Dermis microvascular lymphatic vessel endothelial cell (primary cell): Measurements from ENCODE around the gene GTPBP2. TPM values are rescaled to one million over a fixed set of nuclear protein-coding genes. Genes with fewer than 3 reads are reported as not detected.
A peak's percentile ranks its signal among the peaks of the same experiment; 100 is the strongest.
"Not testable (repeated sequence)": the region's sequence is repeated elsewhere in the genome, so short reads cannot be mapped to it uniquely, and the experiment has no call there.

Experiments
- DNase-seq, 2 donors: peaks; one replicate each; pipeline versions ENCODE4 v3.0.0 to v3.0.0-alpha.2; 2010; ENCODE audit warnings: low read depth in 2 of 2
- total RNA-seq: library from RNA; depleted of rRNA; stranded (reverse); fragments of >200 nt; gene quantifications from 2 replicates; pipeline ENCODE4 v1.2.1, GENCODE V29; 2014

GTPBP2 gene
- total RNA-seq, 1 donor from 2014 or later = 30.4 TPM

GRCh38 chr6:43658161-43658560, 29.1 kb upstream of the GTPBP2 start:
- DNase-seq = no peak

DNA sequence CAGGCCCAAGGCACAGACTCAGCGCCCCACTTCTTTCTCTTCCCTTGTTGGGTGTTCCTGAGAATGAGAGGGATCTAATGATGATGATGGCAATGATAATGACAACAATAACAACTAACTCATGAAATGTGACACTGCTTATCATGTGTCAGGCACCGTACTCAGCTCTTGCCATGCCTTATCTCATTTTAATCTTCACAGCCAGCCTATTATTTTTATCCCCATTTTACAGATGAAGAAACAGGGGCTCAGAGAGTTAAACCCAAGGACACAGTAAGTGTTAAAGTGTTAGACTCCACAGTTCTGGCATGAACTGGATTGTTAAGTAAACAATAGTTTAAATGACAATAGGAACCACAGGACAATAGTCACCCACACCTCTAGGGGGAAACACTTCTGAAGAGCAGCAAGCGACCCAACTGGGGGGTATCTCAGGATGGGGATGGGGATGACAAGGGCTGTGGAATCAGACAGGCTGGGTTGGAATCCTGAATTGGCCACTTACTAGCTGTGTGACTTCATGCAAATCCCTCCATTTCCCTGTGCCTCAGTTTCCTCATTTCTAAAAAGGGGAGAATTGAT, 28.2 kb upstream of the GTPBP2 start:
- no peak for DNase-seq

DNA sequence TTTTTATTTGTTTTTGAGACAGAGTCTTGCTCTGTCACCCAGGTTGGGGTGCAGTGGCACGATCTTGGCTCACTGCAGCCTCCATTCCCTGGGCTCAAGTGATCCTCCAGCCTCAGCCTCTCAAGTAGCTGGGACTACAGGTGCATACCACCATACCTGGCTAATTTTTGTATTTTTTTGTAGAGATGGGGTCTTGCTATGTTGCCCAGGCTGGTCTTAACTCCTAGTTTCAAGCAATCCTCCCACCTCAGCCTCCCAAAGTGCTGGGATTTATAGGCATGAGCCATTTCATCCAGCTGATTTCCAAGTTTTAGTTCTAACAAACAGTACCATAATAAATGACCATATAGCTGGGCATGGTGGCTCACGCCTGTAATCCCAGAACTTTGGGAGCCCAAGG, 23.8 kb upstream of the GTPBP2 start:
- DNase-seq = not testable (repeated sequence)

DNA sequence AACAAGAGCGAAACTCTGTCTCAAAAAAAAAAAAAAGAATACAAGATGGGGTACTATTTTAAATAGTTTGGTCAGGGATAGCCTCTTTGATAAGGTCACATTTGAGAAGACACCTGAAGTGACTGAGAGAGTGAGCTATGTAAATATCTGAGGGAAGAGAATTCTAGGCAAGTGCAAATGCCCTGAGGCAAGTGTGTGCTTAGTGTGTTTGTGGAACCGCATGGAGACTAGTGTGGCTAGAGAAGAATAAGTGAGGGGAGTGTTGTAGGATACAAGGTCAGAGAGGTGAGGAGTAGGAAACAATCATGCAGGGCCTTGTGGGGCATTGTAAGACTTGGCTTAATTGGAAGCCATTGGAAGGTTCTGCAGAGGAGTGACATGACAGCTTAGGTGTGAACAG, 19.2 kb upstream of the GTPBP2 start:
- no peak for DNase-seq

GRCh38 chr6:43647613-43648012, 18.5 kb upstream of the GTPBP2 start:
- DNase-seq = no peak

DNA sequence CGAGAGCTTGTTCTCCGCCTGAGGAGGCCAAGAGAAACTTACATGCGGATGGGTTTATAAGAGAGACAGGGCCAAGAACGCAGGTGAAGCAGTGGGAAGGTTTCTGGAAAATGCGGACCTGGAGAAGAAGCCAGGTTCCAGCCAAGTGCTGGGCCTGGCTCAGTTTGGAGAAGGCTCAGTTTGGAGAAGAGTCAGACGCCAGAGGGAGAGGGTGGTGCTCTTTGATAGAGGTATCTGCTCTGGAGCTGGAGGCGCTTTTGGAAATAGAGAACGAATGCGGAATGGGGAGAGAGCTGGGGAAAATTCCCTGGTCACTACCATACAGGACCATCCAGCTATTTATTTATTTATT, 16.5 kb upstream of the GTPBP2 start:
- no peak for DNase-seq

GRCh38 chr6:43644940-43645612, 16.0 kb upstream of the GTPBP2 start, which contains the start of gene RSPH9:
Gene RSPH9, plus strand, starts transcription at chr6:43645036. Its CDS starts 63 bp downstream, at chr6:43645099.
- peak in 1 of 2 donors; percentile 71 for DNase-seq

DNA sequence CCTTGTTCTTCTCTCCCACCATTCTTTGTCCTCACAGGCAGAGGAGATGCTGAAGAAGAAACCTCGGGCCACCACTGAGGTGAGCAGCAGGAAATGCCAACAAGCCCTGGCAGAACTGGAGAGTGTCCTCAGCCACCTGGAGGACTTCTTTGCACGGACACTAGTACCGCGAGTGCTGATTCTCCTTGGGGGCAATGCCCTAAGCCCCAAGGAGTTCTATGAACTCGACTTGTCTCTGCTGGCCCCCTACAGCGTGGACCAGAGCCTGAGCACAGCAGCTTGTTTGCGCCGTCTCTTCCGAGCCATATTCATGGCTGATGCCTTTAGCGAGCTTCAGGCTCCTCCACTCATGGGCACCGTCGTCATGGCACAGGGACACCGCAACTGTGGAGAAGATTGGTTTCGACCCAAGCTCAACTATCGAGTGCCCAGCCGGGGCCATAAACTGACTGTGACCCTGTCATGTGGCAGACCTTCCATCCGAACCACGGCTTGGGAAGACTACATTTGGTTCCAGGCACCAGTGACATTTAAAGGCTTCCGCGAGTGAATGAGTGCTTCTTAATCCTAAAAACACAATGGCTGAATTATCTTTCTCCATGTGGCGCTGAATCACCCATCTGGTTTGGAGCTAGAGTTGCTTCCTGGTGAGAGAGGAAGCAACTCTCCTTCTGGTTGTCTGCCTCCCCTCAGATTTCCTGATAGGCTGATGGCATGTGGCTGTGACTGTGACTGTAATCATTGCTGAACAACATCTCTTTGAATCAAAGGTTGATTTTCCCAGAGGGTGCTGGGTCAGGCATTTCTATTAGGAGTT, 11.1 kb upstream of the GTPBP2 start:
- DNase-seq = peak in 1 of 2 donors; percentile 19

GRCh38 chr6:43636308-43636659, 7.2 kb upstream of the GTPBP2 start:
- DNase-seq = no peak

DNA sequence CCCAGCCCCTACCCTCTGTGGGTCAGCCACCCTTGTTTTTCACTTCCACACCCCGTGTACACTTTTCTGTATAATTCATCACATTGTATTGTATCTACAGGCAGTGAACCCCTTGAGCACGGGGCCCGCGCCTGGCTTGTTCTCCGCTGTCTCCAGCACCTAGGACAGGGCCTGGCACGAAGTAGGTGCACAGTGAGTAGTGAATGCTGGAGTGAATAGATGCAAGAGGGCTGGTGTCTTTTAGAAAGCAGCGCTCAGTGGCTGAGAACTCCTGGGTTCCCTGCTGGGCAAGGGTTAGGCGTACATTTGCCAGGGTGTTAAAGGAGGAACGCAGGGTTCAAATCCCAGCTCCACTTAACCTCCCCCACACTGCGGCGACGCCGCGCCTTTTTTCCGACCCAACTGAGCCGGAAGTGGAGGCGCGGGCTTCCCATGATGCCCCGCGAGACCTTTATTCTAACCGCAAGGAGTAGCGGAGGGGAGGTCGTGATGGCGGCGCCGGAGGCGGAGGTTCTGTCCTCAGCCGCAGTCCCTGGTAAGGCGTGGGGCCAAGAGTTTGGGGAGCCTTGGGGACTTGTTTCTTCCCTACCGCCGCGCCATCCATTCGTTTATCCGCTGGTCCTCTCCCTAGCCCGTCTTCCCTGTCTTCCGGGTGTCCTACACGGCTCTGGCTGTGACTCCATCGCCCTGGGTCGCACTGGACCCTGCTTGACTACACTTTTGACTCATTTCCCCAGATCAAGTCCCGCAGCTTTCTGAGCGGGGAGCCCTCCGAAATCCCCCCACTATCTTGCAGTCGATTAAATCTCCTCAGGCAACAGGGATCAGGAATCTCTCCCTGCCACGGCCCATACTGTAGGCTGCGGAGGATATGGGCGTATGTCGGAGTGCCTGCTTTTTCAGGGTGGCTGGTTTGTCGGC, 6.6 kb upstream of the GTPBP2 start, which contains the start of gene MAD2L1BP:
MAD2L1BP (plus strand) TSS at position 454 of the 921 bp plus-strand sequence; CDS start at position 490, 36 bp downstream.
- peak; percentile 36 to 61 for DNase-seq

DNA sequence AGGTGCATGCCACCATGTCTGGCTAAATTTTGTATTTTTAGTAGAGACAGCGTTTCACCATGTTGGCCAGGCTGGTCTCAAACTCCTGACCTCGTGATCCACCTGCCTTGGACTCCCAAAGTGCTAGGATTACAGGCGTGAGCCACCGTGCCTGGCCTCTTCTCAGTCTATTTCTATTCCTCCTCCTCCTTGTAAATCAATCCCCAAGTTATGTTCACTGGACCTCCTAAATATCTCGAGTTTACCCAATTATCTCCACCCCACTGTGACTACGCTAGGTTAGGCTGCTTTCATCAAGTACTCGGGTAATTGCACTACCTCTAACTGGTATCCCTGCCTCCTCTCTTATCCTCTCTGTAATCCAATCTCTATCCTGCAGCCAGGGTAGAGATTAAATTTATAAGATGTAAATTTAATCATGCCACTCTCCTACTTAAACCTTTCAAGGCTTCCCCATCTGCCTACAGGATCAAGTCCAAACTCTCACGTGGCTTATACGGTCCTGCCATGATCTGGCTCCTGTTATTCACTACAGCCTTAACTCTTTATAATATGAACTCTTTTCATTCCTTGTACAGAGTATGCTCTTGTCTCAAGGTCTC, 5.7 kb upstream of the GTPBP2 start:
- DNase-seq = no peak

GRCh38 chr6:43633002-43633401, 3.9 kb upstream of the GTPBP2 start:
- not testable (repeated sequence) for DNase-seq

DNA sequence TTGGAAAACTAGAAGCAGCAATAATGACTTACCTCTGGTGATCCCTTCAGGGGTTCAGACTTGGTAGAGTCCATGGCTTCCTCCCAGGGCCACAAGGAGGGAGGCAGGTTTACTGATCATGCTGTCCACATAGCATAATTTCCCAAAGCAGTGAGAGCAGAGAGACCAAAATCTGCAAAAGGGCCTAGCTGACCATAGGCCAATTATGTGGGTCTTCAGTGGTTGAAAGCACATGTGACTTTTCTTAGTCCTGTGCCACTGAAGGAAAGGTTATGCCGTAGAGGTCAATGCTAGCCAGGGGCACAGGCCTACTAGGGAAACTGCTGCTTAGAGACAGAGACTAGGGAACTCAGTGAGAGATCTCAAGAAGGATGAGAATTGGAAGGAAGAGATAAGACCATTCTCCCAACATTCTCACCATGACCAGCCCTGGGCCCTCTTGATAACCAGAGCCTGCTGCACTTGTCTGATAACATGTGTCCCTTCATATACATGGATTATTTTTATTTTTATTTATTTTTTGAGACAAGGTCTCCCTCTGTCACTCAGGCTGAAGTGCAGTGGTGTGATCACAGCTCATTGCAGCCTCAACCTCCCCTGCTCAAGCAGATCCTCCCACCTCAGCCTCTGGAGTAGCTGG, 2.0 kb upstream of the GTPBP2 start:
- no peak for DNase-seq

- DNase-seq = peak; percentile 86 to 97
These were observed 639 bp upstream of the GTPBP2 start for GRCh38 chr6:43629505-43630300.

DNA sequence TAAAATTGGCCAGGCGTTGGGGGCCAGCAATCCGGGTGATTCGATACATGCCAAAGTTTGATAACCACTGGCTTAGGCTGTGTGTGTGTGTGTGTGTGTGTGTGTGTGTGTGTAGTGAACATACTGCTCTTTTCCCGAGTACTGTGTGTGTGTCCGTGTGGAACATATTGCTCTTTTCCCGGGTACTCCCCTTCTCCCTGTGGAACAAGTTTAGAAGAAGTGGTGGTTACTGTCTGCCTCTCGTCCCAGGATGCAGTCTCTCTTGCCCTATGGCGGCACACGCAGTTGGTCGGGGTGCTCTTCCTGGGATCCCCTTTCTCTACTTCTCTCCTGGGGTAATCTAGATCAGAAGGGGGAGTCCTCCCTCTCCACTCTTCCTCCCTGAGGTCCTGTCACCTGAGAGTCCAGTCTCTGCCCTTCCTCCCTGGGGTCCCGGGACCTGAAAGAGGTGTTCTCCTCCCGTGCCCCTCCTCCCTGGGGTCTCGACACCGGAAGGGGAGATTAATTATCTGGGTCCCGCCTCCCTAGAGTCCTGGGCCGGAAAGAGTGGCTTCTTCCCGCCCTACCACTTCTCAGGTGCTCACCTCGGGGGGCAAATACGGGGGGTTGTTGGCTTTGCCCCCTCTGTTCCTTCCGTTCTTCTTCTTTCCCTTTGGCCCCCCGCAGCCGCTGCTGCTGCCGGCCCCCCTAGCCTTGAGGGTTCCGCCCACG, 516 bp downstream of the GTPBP2 start:
- peak in 1 of 2 donors; percentile 41 for DNase-seq

DNA sequence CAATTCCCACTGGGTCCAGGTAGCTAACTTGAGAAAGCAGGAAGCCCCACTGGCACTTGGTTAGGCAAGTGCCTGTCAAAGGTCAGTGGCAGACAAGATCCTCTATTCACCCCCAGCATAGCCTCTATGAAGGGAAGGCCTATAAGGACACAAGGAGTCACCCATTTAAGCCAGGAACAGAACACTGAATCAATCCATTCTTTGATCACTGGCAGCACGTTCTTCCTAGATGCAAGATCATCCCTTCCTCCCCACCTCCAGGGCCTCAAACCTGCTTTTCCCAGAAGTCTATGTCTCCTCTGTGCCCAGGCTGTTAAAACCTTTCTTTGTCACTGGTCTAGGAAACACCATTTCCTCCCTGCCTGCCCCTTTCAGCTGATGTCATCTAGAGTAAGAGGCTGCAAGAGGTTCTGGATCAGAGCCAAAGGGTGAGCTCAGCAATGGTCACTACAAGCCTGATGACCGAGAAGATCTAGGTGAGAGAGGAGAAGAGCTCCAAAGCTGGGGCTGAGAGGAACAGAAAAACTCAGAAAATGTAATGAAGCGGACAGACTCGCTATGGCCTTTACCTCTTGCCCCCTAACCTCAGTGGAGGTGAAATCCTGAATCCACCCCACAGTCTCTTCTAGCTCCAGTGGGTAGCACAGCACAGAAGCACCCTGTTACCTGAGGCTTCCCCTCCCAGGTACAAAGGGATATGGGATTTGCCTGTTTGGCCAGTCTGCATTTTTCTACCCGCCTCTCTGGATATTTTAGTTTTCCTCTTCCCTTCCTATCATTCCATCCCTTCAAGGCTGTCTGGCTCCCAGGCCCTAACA, 1.8 kb downstream of the GTPBP2 start:
- peak; percentile 94 to 97 for DNase-seq

- DNase-seq = no peak
These were observed 3.6 kb downstream of the GTPBP2 start for GRCh38 chr6:43625393-43625992.
